Adrenal gland (tissue), 5 donors: Measurements from ENCODE around the gene MPC1.

Experiments used
- CTCF ChIP-seq, 6 experiments: fragments of 450-650 bp in 4 of 6; fragments of 200-600 bp in 2 of 6; sonication (generic) in 1 of 6; IDR thresholded peaks; 1 replicate in 5 of 6; 2 replicates in 1 of 6; pipeline versions ENCODE4 v1.5.1 to v1.8.0; 2016 to 2021; ENCODE audit warnings: antibody characterized with exemption in 6 of 6, mild to moderate bottlenecking in 2 of 6, moderate library complexity in 1 of 6
- POLR2A ChIP-seq, 2 donors: fragments of 450-650 bp; IDR thresholded peaks; one replicate each; pipeline ENCODE4 v1.6.1; 2017; ENCODE audit warnings: antibody characterized with exemption in 2 of 2, mild to moderate bottlenecking in 2 of 2, moderate library complexity in 1 of 2
- donor health status: DM: no; HTN: no; CAD: no.

- TF ChIP-seq CTCF (IDR thresholded peaks at IDR 0.05) (no peak), POLR2A (IDR thresholded peaks at IDR 0.05) (no peak)
Observed at GRCh38 chr6:166397849-166398248, 15.1 kb upstream of the MPC1 start.
